Large intestine (tissue), 3 donors: ENCODE results near the gene CRYGS. TPM values are rescaled to one million over a fixed set of nuclear protein-coding genes. Genes with fewer than 3 reads are reported as not detected.

Experiments
- DNase-seq, 2 donors: peaks; one replicate each; pipeline versions ENCODE4 v3.0.0 to v3.0.0-alpha.2; 2013
- H3K27ac ChIP-seq: one replicate; pipeline ENCODE4 v1.5.1; 2013; ENCODE audit warnings: low read length
- H3K27me3 ChIP-seq: 2 replicates; pipeline ENCODE4 v1.6.1; 2013; ENCODE audit warnings: low read length; ENCODE audit not compliant: control insufficient read depth, insufficient read depth
- H3K36me3 ChIP-seq: 2 replicates; pipeline ENCODE4 v1.6.1; 2013; ENCODE audit warnings: low read length; ENCODE audit not compliant: control insufficient read depth, insufficient read depth
- H3K4me1 ChIP-seq: one replicate; pipeline ENCODE4 v1.6.1; 2013; ENCODE audit warnings: low read length; ENCODE audit not compliant: control insufficient read depth, insufficient read depth
- H3K4me3 ChIP-seq: one replicate; pipeline ENCODE4 v1.5.1; 2013; ENCODE audit warnings: low read length
- H3K9me3 ChIP-seq: one replicate; pipeline ENCODE4 v1.6.1; 2013; ENCODE audit warnings: mild to moderate bottlenecking, low read depth, low read length, moderate library complexity; ENCODE audit not compliant: control insufficient read depth
- WGBS: methylation state at CpG from one replicate; pipeline ENCODE4 v1.1.5; 2013; ENCODE audit warnings: low lambda C conversion rate; ENCODE audit not compliant: insufficient coverage; 5-methylcytosine and 5-hydroxymethylcytosine counted together
- polyA plus RNA-seq: library from polyadenylated mRNA; unstranded; fragments of 120-200 nt; gene quantifications from one replicate; pipeline ENCODE4 v1.2.1, GENCODE V29; 2013

CRYGS gene
- polyA plus RNA-seq, 1 donor = 4.9 TPM

DNA sequence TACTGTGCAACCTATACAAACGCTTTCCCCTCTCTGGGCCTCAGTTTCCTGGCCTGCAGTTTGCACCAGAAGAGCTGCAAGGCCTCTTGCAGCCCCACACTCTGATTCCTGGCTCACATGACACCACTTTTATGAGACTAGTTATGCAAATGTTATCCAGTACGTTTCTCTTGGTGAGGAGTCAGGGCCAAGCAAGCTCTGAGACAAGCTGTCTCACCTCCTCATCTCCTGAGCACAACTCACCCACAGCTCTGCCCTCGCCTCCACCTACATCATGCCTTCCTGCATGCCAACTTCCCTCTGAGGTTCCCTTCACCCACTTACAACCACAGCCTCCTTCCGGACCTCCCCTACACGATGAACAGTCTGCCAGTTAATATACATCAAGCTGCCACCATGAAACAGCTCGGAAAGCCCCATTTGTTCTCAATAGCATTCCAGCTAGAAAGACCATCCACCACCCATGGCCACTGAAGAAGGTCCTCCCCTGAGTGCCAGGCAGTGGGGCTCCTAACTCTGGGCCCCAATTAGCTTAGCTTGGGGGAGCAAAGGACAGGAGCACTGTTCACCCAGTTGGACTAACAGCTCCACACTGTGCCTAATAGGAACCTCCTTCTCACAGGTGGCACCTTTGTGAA lies 25.0 kb downstream of the CRYGS start:
- 80% methylated on average over 1 of the region's 6 CpGs for WGBS
- no peak for DNase-seq
- Histone ChIP-seq H3K9me3 (no peaks in the 10 kb centered on the region), H3K27ac (no peak overlapping the region), H3K27me3 (peaks cover 12% of the 10 kb centered on the region), H3K4me1 (no peaks in the 10 kb centered on the region), H3K36me3 (no peaks in the 10 kb centered on the region), H3K4me3 (no peak overlapping the region)

DNA sequence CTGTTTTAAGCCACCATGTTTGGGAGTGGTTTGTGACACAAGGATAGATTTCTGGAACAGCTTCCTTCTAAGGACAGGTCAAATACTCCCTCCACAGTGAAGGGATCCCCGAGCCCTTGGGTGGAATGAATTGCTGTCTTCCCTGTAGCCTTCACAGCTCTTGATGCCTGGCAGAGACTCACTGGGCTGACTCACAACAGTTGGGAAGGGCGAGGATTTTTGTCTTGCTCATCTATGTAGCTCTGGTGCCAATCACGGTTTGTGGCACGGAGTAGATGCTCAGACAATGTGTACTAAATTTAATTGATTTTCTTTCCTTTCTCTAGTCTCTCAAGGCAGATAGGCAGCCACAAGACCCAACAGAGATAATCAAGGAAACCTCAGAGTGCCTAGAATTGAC lies 27.0 kb downstream of the CRYGS start:
- WGBS = no CpG with 5 or more reads among the region's 4 CpGs
- Histone ChIP-seq H3K4me1 (no peaks in the 10 kb centered on the region), H3K9me3 (no peaks in the 10 kb centered on the region), H3K4me3 (no peak overlapping the region), H3K27me3 (peaks cover 21% of the 10 kb centered on the region), H3K27ac (no peak overlapping the region), H3K36me3 (no peaks in the 10 kb centered on the region)
- DNase-seq = no peak

DNA sequence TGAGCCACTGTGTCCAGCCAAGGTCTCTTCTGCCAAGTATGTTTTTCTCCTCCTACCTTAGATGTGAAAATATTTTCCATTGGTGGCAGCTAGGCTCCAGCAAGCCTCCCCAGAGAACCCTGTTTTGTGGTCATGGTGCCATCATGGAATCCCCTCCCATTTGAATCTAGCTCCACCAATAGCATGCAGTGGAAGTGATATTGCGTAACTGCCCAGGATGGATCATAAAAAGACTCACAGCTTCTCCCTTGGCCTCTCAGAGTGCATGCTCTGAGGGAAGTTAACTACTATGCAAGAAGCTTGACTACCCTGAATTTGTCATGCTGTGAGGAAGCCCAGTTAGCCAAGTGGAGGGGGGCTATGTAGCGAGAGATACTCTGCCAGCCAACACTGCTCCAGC lies 27.5 kb downstream of the CRYGS start:
- no peak for DNase-seq
- WGBS = no CpG with 5 or more reads among the region's 2 CpGs
- Histone ChIP-seq H3K9me3 (no peaks in the 10 kb centered on the region), H3K4me1 (no peaks in the 10 kb centered on the region), H3K27ac (no peak overlapping the region), H3K36me3 (no peaks in the 10 kb centered on the region), H3K27me3 (peaks cover 24% of the 10 kb centered on the region), H3K4me3 (no peak overlapping the region)

- no CpG with 5 or more reads among the region's 4 CpGs for WGBS
Measured at GRCh38 chr3:186515125-186515524, 29.1 kb downstream of the CRYGS start.

DNA sequence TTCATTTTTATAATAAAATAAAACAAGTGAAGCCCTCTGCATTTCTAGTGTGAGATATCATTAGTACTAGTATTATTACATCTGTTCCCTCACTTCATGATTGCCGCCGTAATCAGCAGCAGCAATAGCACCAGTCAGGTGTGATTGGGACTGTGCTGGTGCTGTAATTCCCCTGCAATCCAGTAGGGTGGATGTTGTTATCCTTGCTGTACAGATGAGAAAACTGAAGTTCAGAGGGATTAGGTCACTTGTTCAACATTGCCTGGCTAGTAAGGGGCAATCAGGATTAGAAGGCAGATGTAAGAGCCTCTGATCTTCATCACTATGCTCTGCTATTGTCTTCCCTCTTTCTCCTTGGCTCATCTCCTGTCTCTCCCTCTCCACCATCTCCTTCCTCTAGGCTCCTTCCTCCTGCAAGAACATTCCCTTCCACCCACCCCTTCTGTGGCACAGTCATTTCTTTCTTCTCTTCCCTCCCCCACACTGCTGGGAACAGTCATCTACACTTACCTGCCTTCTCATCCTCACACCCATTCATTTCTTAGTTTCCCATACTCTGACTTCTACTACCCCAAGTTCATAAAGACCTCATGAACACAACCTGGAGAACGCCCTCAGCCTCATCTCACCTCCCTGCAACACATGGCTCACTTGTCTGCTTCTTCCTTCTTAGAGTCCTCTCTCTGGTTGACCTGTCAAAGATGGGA lies 29.7 kb downstream of the CRYGS start:
- H3K4me1 ChIP-seq = no peaks in the 10 kb centered on the region
- H3K27me3 ChIP-seq = peaks cover 23% of the 10 kb centered on the region
- no peak overlapping the region for H3K4me3 ChIP-seq
- no peak for DNase-seq
- no peak overlapping the region for H3K27ac ChIP-seq
- WGBS = no CpG with 5 or more reads among the region's 3 CpGs
- H3K36me3 ChIP-seq = no peaks in the 10 kb centered on the region
- no peaks in the 10 kb centered on the region for H3K9me3 ChIP-seq

More at GRCh38 chr3:186515125-186515524, 29.1 kb downstream of the CRYGS start:
- Histone ChIP-seq H3K4me3 (no peak overlapping the region), H3K4me1 (no peaks in the 10 kb centered on the region), H3K27me3 (peaks cover 21% of the 10 kb centered on the region), H3K9me3 (no peaks in the 10 kb centered on the region), H3K27ac (no peak overlapping the region), H3K36me3 (no peaks in the 10 kb centered on the region)
- DNase-seq = no peak

DNA sequence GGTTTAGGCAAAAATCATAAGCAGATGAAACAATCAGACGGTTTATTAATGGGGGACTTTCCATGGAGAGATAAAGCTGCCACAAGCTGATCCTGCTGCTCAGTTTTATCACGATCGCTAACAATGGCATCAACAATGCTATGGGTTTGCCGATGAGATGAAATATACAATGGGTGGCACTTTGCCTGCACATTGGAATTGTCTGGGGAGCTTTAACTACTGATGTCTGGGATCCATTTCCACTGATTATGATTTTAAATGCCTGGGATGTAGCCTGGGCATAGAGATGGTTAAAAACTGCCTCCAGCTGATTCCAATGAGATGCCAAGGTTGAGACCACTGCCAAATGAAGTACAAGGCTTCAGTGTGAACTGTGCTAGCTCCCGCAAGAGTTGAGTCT lies 30.8 kb downstream of the CRYGS start:
- no CpG with 5 or more reads among the region's 5 CpGs for WGBS
- Histone ChIP-seq H3K27ac (no peak overlapping the region), H3K9me3 (no peaks in the 10 kb centered on the region), H3K4me3 (no peak overlapping the region), H3K27me3 (peaks cover 18% of the 10 kb centered on the region), H3K36me3 (no peaks in the 10 kb centered on the region), H3K4me1 (no peaks in the 10 kb centered on the region)
- no peak for DNase-seq

DNA sequence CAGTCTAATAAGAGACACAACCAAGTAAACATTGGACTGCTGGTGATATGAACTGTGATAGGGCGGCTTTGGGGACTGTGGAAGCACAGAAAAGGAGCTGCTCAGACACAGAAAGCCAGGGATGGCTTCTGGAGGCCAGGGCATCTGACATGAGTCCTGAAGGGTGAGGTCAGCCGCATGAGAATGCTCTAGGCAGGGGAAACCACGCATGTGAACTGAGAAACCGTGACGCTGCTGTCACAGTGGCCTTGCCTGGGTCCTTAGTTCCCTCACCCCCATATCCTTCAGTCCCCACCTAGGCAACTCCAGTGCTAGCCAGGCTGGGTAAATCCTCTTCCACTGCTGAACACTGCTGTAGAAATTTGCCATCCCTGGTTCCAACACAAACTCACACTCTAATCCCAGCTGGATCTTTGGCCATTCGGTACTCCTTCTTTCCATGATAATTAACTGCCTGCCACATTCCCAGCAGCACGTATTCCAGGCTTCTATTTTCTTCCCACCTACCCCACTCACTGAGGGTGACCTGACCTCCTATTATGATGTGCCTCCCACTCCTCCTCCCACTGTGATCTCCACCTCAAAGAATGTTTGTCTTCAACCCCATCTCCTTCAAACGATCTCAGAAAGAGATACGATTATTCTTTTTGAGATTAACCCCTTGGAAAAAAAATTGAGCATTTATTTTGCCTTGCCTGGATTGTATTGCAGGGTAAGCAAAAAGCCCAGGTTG lies 31.4 kb downstream of the CRYGS start:
- Histone ChIP-seq H3K36me3 (no peaks in the 10 kb centered on the region), H3K27ac (no peak overlapping the region), H3K4me3 (no peak overlapping the region), H3K9me3 (no peaks in the 10 kb centered on the region), H3K4me1 (no peaks in the 10 kb centered on the region), H3K27me3 (peaks cover 18% of the 10 kb centered on the region)
- no peak for DNase-seq
- WGBS = 45% methylated on average over 3 of the region's 9 CpGs

DNA sequence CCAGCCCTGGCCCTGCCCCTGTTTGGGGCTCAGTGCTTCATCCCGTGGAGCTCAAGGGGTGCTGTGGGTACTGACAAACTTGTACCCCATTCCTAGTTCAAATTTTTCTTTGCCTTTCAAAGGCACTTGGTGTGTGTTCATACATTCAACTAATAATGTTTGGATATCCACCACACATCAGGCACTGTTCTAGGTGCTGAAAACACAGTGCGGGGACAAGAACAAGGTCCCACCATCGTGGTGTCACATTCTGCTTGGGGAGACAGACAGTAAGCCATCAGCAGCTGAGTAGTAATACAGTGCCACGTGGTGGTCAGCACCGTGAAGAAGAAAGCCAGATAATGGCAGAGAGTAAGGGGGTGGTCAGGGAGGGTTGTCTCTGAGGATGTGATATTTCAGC lies 32.5 kb downstream of the CRYGS start:
- H3K27ac ChIP-seq = no peak overlapping the region
- DNase-seq = no peak
- H3K4me1 ChIP-seq = no peaks in the 10 kb centered on the region
- H3K27me3 ChIP-seq = peaks cover 18% of the 10 kb centered on the region
- no peaks in the 10 kb centered on the region for H3K36me3 ChIP-seq
- no CpG with 5 or more reads among the region's 5 CpGs for WGBS
- H3K4me3 ChIP-seq = no peak overlapping the region
- no peaks in the 10 kb centered on the region for H3K9me3 ChIP-seq

- H3K36me3 ChIP-seq = no peaks in the 10 kb centered on the region
- no peak overlapping the region for H3K4me3 ChIP-seq
- H3K9me3 ChIP-seq = no peaks in the 10 kb centered on the region
- H3K27ac ChIP-seq = no peak overlapping the region
- DNase-seq = no peak
- peaks cover 19% of the 10 kb centered on the region for H3K27me3 ChIP-seq
- no peaks in the 10 kb centered on the region for H3K4me1 ChIP-seq
- WGBS = 100% methylated on average over 1 of the region's 4 CpGs
Measured at GRCh38 chr3:186511245-186511644, 32.9 kb downstream of the CRYGS start.

DNA sequence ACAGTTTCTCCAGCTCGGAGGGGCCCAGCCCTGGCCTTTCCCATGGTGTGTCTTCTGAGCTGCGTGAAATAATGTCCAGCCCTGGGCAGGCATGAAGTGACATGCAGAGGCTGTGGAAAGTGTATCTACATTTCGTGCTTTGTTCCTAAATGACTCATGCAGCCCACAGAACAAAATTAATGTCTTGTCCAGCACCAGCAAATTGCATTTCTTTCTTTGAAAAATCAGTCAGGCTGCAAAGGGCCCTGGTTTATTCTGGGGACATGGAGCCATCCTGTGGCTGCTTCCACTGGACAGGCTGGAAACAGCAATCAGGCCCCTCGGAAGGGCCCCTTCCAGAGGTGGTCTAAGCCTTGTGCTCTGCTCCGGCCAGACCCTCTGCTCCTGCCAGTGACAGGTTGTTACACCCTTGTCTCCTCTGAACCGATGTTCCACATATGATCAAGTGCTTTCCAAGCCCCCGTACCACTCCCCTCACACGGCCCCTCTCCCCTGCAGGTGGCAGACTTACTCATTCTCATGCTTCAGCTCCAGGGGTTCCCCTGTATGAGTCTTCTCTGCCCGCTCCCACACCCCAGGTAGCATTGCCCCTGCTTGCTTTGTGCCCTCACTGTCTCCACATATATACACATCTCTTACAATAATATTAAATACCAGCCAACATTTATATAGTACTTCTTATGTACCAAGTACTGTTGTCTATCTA lies 33.7 kb downstream of the CRYGS start:
- DNase-seq = no peak
- no peak overlapping the region for H3K4me3 ChIP-seq
- H3K9me3 ChIP-seq = no peaks in the 10 kb centered on the region
- WGBS = 40% methylated on average over 1 of the region's 9 CpGs
- no peak overlapping the region for H3K27ac ChIP-seq
- H3K4me1 ChIP-seq = no peaks in the 10 kb centered on the region
- H3K27me3 ChIP-seq = peaks cover 21% of the 10 kb centered on the region
- no peaks in the 10 kb centered on the region for H3K36me3 ChIP-seq
